ENCODE results near the gene WDR88.

WDR88 gene

GRCh38 chr19:33132021-33132420 lies at the start of gene WDR88:
Gene WDR88, plus strand, starts transcription at chr19:33132114. Its CDS starts 56 bp downstream, at chr19:33132170.
- no peak within 1 kb of the TSS for H3K4me2 ChIP-seq
- TF ChIP-seq Cebpa-rat (IDR thresholded peaks at IDR 0.05), result no peak
- H3K36me3 ChIP-seq, result peaks cover 56% of the 10 kb centered on the region
- H3K9me3 ChIP-seq, result no peaks in the 10 kb centered on the region
- H3K4me1 ChIP-seq, result no peaks in the 10 kb centered on the region
- H4K20me1 ChIP-seq, result no peaks in the 10 kb centered on the region
- peaks cover 17% of the 10 kb centered on the region for H3K27me3 ChIP-seq
- H3K27ac ChIP-seq, result no peak within 1 kb of the TSS
- H3K9ac ChIP-seq, result no peak within 1 kb of the TSS
- no peak within 1 kb of the TSS for H3K4me3 ChIP-seq

GRCh38 chr19:33085570-33086128 lies 46.3 kb upstream of the WDR88 start:
- no peak overlapping the region for H3K9ac ChIP-seq
- no peak overlapping the region for H3K4me3 ChIP-seq
- H3K36me3 ChIP-seq, result peaks cover 33% of the 10 kb centered on the region
- H3K27me3 ChIP-seq, result no peaks in the 10 kb centered on the region
- TF ChIP-seq Cebpa-rat (IDR thresholded peaks at IDR 0.05), result no peak
- no peak overlapping the region for H3K4me2 ChIP-seq
- H4K20me1 ChIP-seq, result no peaks in the 10 kb centered on the region
- no peak overlapping the region for H3K27ac ChIP-seq
- H3K9me3 ChIP-seq, result no peaks in the 10 kb centered on the region
- peaks cover 10% of the 10 kb centered on the region for H3K4me1 ChIP-seq

GRCh38 chr19:33086955-33087354 lies 45.0 kb upstream of the WDR88 start:
- no peak overlapping the region for H3K9ac ChIP-seq
- no peak for TF ChIP-seq Cebpa-rat (IDR thresholded peaks at IDR 0.05)
- peaks cover 45% of the 10 kb centered on the region for H3K36me3 ChIP-seq
- no peak overlapping the region for H3K4me3 ChIP-seq
- peaks cover 6% of the 10 kb centered on the region for H3K4me1 ChIP-seq
- no peak overlapping the region for H3K27ac ChIP-seq
- no peaks in the 10 kb centered on the region for H3K9me3 ChIP-seq
- no peak overlapping the region for H3K4me2 ChIP-seq
- H3K27me3 ChIP-seq, result no peaks in the 10 kb centered on the region
- H4K20me1 ChIP-seq, result no peaks in the 10 kb centered on the region

- Histone ChIP-seq H3K9ac (no peak overlapping the region), H3K27me3 (no peaks in the 10 kb centered on the region)
Observed at GRCh38 chr19:33089010-33089409, 42.9 kb upstream of the WDR88 start.

GRCh38 chr19:33090179-33090578 lies 41.7 kb upstream of the WDR88 start:
- TF ChIP-seq Cebpa-rat (IDR thresholded peaks at IDR 0.05), result no peak
- Histone ChIP-seq H4K20me1 (no peaks in the 10 kb centered on the region), H3K4me2 (no peak overlapping the region), H3K4me3 (no peak overlapping the region), H3K27me3 (no peaks in the 10 kb centered on the region), H3K4me1 (no peaks in the 10 kb centered on the region), H3K9me3 (no peaks in the 10 kb centered on the region), H3K9ac (no peak overlapping the region), H3K27ac (no peak overlapping the region), H3K36me3 (peaks cover 75% of the 10 kb centered on the region)

More at GRCh38 chr19:33089010-33089409, 42.9 kb upstream of the WDR88 start:
- H3K4me3 ChIP-seq, result no peak overlapping the region
- H3K27ac ChIP-seq, result no peak overlapping the region
- no peak for TF ChIP-seq Cebpa-rat (IDR thresholded peaks at IDR 0.05)
- no peak overlapping the region for H3K4me2 ChIP-seq
- H4K20me1 ChIP-seq, result no peaks in the 10 kb centered on the region
- peaks cover 64% of the 10 kb centered on the region for H3K36me3 ChIP-seq
- no peaks in the 10 kb centered on the region for H3K4me1 ChIP-seq
- no peaks in the 10 kb centered on the region for H3K9me3 ChIP-seq

GRCh38 chr19:33093420-33094210 lies 38.3 kb upstream of the WDR88 start:
- Histone ChIP-seq H3K9ac (no peak overlapping the region), H3K36me3 (peaks cover 95% of the 10 kb centered on the region)

GRCh38 chr19:33094436-33095067 lies 37.4 kb upstream of the WDR88 start:
- Histone ChIP-seq H3K4me2 (no peak overlapping the region), H3K36me3 (peaks cover 92% of the 10 kb centered on the region), H3K4me3 (no peak overlapping the region), H4K20me1 (no peaks in the 10 kb centered on the region), H3K27me3 (no peaks in the 10 kb centered on the region), H3K4me1 (no peaks in the 10 kb centered on the region), H3K27ac (no peak overlapping the region), H3K9ac (no peak overlapping the region), H3K9me3 (no peaks in the 10 kb centered on the region)
- no peak for TF ChIP-seq Cebpa-rat (IDR thresholded peaks at IDR 0.05)

More at GRCh38 chr19:33093420-33094210, 38.3 kb upstream of the WDR88 start:
- Histone ChIP-seq H3K9me3 (no peaks in the 10 kb centered on the region), H3K27ac (no peak overlapping the region), H3K4me2 (no peak overlapping the region), H3K4me1 (no peaks in the 10 kb centered on the region), H3K4me3 (no peak overlapping the region), H4K20me1 (no peaks in the 10 kb centered on the region), H3K27me3 (no peaks in the 10 kb centered on the region)
- no peak for TF ChIP-seq Cebpa-rat (IDR thresholded peaks at IDR 0.05)

GRCh38 chr19:33096005-33096404 lies 35.9 kb upstream of the WDR88 start:
- Histone ChIP-seq H3K9me3 (no peaks in the 10 kb centered on the region), H3K27ac (no peak overlapping the region), H3K4me3 (no peak overlapping the region), H3K36me3 (peaks cover 90% of the 10 kb centered on the region), H3K27me3 (no peaks in the 10 kb centered on the region), H3K4me2 (no peak overlapping the region), H3K9ac (no peak overlapping the region), H4K20me1 (no peaks in the 10 kb centered on the region), H3K4me1 (no peaks in the 10 kb centered on the region)
- TF ChIP-seq Cebpa-rat (IDR thresholded peaks at IDR 0.05), result no peak

- H3K4me1 ChIP-seq, result no peaks in the 10 kb centered on the region
- H3K9ac ChIP-seq, result no peak overlapping the region
- H3K4me3 ChIP-seq, result no peak overlapping the region
- H3K36me3 ChIP-seq, result peaks cover 92% of the 10 kb centered on the region
- H3K4me2 ChIP-seq, result no peak overlapping the region
- H3K9me3 ChIP-seq, result no peaks in the 10 kb centered on the region
- no peaks in the 10 kb centered on the region for H4K20me1 ChIP-seq
- no peak overlapping the region for H3K27ac ChIP-seq
- H3K27me3 ChIP-seq, result no peaks in the 10 kb centered on the region
- TF ChIP-seq Cebpa-rat (IDR thresholded peaks at IDR 0.05), result no peak
Observed at GRCh38 chr19:33098055-33098534, 33.8 kb upstream of the WDR88 start.
